T-cell (primary cell): ENCODE data around the gene FHL2. TPM values are rescaled to one million over a fixed set of nuclear protein-coding genes. Genes with fewer than 3 reads are reported as not detected.

ENCODE experiments used
- ATAC-seq, 4 experiments: fragments of 200-7000 bp in 3 of 4; fragments of 150-1000 bp in 1 of 4; cut with Tn5 transposase; replicated peaks in 1 of 4; 1 replicate in 3 of 4; 2 replicates in 1 of 4; pipeline ENCODE4 v1.10.0; 2021; ENCODE audit warnings: moderate library complexity in 3 of 4, mild to moderate bottlenecking in 2 of 4, moderate number of reproducible peaks in 1 of 4
- CTCF ChIA-PET, 2 donors: fragments of 300-600 bp; sonication (Branson Sonifier 250); formaldehyde crosslinking; loops; one replicate each; lab custom pipeline; 2022; ENCODE audit warnings: antibody characterized with exemption in 2 of 2; lab: Charles Lee
- POLR2A ChIA-PET, 2 donors: fragments of 300-600 bp; sonication (Branson Sonifier 250); formaldehyde crosslinking; loops; one replicate each; lab custom pipeline; 2022; ENCODE audit warnings: antibody characterized with exemption in 2 of 2; lab: Charles Lee
- DNase-seq, 35 experiments: peaks; one replicate each; pipeline versions ENCODE4 v3.0.0 to v3.0.0-alpha.2; 2013 to 2023
- H3K27ac ChIP-seq: one replicate; pipeline ENCODE4 v1.5.1; 2013; ENCODE audit warnings: low read length
- H3K27me3 ChIP-seq, 2 experiments: replicated peaks in 1 of 2; 1 replicate in 1 of 2; 2 replicates in 1 of 2; pipeline versions ENCODE4 v1.6.1 to v1.7.0; 2013; ENCODE audit warnings: low read length in 1 of 2, mixed read lengths in 1 of 2; ENCODE audit not compliant: control insufficient read depth in 2 of 2, insufficient read depth in 2 of 2; ENCODE audit errors: extremely low read depth in 1 of 2
- H3K36me3 ChIP-seq, 2 donors: 1 replicate in 1 of 2; 2 replicates in 1 of 2; pipeline versions ENCODE4 v1.6.1 to v1.7.0; 2013; ENCODE audit warnings: low read length in 1 of 2; ENCODE audit not compliant: control insufficient read depth in 2 of 2, insufficient read depth in 1 of 2; ENCODE audit errors: extremely low read depth in 1 of 2
- H3K4me1 ChIP-seq, 2 experiments: 1 replicate in 1 of 2; 2 replicates in 1 of 2; pipeline versions ENCODE4 v1.6.1 to v1.7.0; 2013; ENCODE audit warnings: low read length in 2 of 2, mixed read lengths in 1 of 2; ENCODE audit not compliant: insufficient read depth in 2 of 2, control insufficient read depth in 1 of 2; ENCODE audit errors: extremely low read depth in 1 of 2
- H3K4me3 ChIP-seq, 2 donors: 1 replicate in 1 of 2; 2 replicates in 1 of 2; pipeline versions ENCODE4 v1.5.1 to v1.7.0; 2013; ENCODE audit warnings: mild to moderate bottlenecking in 2 of 2, low read length in 1 of 2, moderate library complexity in 1 of 2; ENCODE audit not compliant: control insufficient read depth in 1 of 2; ENCODE audit errors: extremely low read depth in 1 of 2
- H3K9me3 ChIP-seq: 2 replicates; pipeline ENCODE4 v1.7.0; 2013
- H3K27ac Mint-ChIP-seq, 2 donors: one replicate each; pipeline ENCODE4 v1.8.0; 2020 to 2021; ENCODE audit warnings: mild to moderate bottlenecking in 2 of 2, mixed read lengths in 2 of 2
- H3K27me3 Mint-ChIP-seq, 2 donors: one replicate each; pipeline ENCODE4 v1.8.0; 2021 to 2022; ENCODE audit warnings: mixed read lengths in 2 of 2
- H3K36me3 Mint-ChIP-seq: one replicate; pipeline ENCODE4 v1.8.0; 2021; ENCODE audit warnings: mixed read lengths
- H3K4me1 Mint-ChIP-seq, 3 donors: one replicate each; pipeline ENCODE4 v1.8.0; 2020 to 2022; ENCODE audit warnings: mixed read lengths in 3 of 3, mild to moderate bottlenecking in 1 of 3
- H3K4me3 Mint-ChIP-seq, 3 donors: one replicate each; pipeline ENCODE4 v1.8.0; 2020 to 2022; ENCODE audit warnings: mild to moderate bottlenecking in 3 of 3, mixed read lengths in 3 of 3, moderate library complexity in 3 of 3
- H3K9me3 Mint-ChIP-seq, 3 donors: one replicate each; pipeline ENCODE4 v1.8.0; 2020 to 2022; ENCODE audit warnings: mixed read lengths in 3 of 3
- WGBS: methylation state at CpG from one replicate; pipeline ENCODE4 v1.1.5; 2013; ENCODE audit warnings: missing lambda C conversion rate; ENCODE audit not compliant: insufficient coverage; 5-methylcytosine and 5-hydroxymethylcytosine counted together
- total RNA-seq, 35 experiments: library from RNA in 6 of 35; stranded (reverse) in 6 of 35; fragments of 120-200 nt in 1 of 35; gene quantifications; one replicate each; pipeline versions ENCODE4 v1.2.1 to v1.2.4 and lab custom pipeline; 2013 to 2026

FHL2 gene
- total RNA-seq, 5 donors from 2014 or later (not counting 1 experiment from before 2014, with no cell fraction given): 0.56 to 1.2 (median 1.1) TPM

GRCh38 chr2:105416156-105416555 lies 17.3 kb upstream of the FHL2 start:
- Histone ChIP-seq H3K27ac (no peak overlapping the region), H3K4me3 (no peak overlapping the region), H3K27me3 (peaks cover 0 to 15% of the 10 kb centered on the region in 2 experiments), H3K4me1 (peaks cover 0 to 11% of the 10 kb centered on the region in 2 experiments), H3K9me3 (no peaks in the 10 kb centered on the region), H3K36me3 (no peaks in the 10 kb centered on the region)
- H3K9me3 Mint-ChIP-seq: peaks cover 4 to 14% (median 7%) of the 10 kb centered on the region in 3 donors
- H3K36me3 Mint-ChIP-seq: no peaks in the 10 kb centered on the region
- peaks cover 12 to 35% of the 10 kb centered on the region in 2 donors for H3K27me3 Mint-ChIP-seq
- ATAC-seq: no peak
- WGBS: no CpG with 5 or more reads among the region's 3 CpGs
- H3K4me1 Mint-ChIP-seq: peaks cover 0 to 11% (median 11%) of the 10 kb centered on the region in 3 donors
- CTCF ChIA-PET: interaction anchor here in 1 of 2 donors (1.2 kb wide), 1 partner anchor 36 kb away, joined by 3 read pairs; no protein-coding TSS in a partner anchor
- H3K27ac Mint-ChIP-seq: no peak overlapping the region
- H3K4me3 Mint-ChIP-seq: no peak overlapping the region
- DNase-seq: no peak
- POLR2A ChIA-PET: no interaction called here

DNA sequence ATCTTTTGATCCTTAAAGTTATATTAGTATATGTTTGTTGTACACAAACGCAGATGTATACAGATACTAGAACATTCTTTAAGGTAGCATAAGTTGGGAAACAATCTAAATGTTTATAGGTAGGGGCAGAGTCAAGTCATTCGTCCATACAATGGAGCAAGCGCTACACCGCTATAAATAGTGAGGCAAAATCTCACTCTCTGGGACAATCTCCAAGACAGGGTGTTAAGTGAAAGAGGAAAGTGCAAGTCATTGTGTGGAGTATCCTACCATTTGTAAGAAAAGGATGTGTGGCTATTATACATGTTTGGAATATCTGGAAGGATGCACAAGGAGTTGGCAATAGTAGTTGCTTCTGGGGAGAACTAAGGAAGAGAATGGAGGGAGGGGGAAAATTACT lies 16.2 kb upstream of the FHL2 start:
- Mint-ChIP-seq H3K9me3 (peaks cover under 1 to 9% (median 4%) of the 10 kb centered on the region in 3 donors), H3K27ac (no peak overlapping the region), H3K36me3 (no peaks in the 10 kb centered on the region), H3K27me3 (peaks cover 12 to 35% of the 10 kb centered on the region in 2 donors), H3K4me3 (no peak overlapping the region), H3K4me1 (peaks cover 0 to 11% (median 11%) of the 10 kb centered on the region in 3 donors)
- H3K4me3 ChIP-seq: no peak overlapping the region
- no peak for ATAC-seq
- peaks cover 0 to 11% of the 10 kb centered on the region in 2 experiments for H3K4me1 ChIP-seq
- DNase-seq: no peak
- POLR2A ChIA-PET: no interaction called here
- no peaks in the 10 kb centered on the region for H3K9me3 ChIP-seq
- CTCF ChIA-PET: no interaction called here
- no peak overlapping the region for H3K27ac ChIP-seq
- H3K27me3 ChIP-seq: peaks cover 0 to 11% of the 10 kb centered on the region in 2 experiments
- no peaks in the 10 kb centered on the region for H3K36me3 ChIP-seq
- WGBS: 100% methylated on average over 1 of the region's 4 CpGs

- DNase-seq (no peak), ATAC-seq (no peak)
- Histone ChIP-seq H3K27ac (no peak overlapping the region), H3K36me3 (no peaks in the 10 kb centered on the region), H3K4me1 (peaks cover 0 to 11% of the 10 kb centered on the region in 2 experiments), H3K27me3 (peaks cover 0 to 15% of the 10 kb centered on the region in 2 experiments), H3K9me3 (no peaks in the 10 kb centered on the region), H3K4me3 (no peak overlapping the region)
- Mint-ChIP-seq H3K36me3 (no peaks in the 10 kb centered on the region), H3K27me3 (peaks cover 23 to 48% of the 10 kb centered on the region in 2 donors), H3K4me1 (peaks cover 0 to 11% (median 11%) of the 10 kb centered on the region in 3 donors), H3K9me3 (no peaks in the 10 kb centered on the region), H3K4me3 (no peak overlapping the region), H3K27ac (no peak overlapping the region)
- ChIA-PET POLR2A (no interaction called here), CTCF (interaction anchor here in 1 of 2 donors (0.8 kb wide), 1 partner anchor 13 kb away, joined by 3 read pairs; no protein-coding TSS in a partner anchor)
- WGBS: 10% methylated on average over 2 of the region's 5 CpGs
These were observed 14.4 kb upstream of the FHL2 start for GRCh38 chr2:105413206-105413605.

- no peaks in the 10 kb centered on the region for H3K36me3 Mint-ChIP-seq
- H3K27ac ChIP-seq: no peak overlapping the region
- H3K4me3 ChIP-seq: no peak overlapping the region
- peaks cover 0 to 11% (median 11%) of the 10 kb centered on the region in 3 donors for H3K4me1 Mint-ChIP-seq
- CTCF ChIA-PET: interaction anchor here in 1 of 2 donors (0.8 kb wide), 1 partner anchor 12 kb away, joined by 3 read pairs; no protein-coding TSS in a partner anchor
- WGBS: 77% methylated on average over 11 of the region's 11 CpGs
- no peaks in the 10 kb centered on the region for H3K9me3 Mint-ChIP-seq
- H3K4me1 ChIP-seq: peaks cover 0 to 11% of the 10 kb centered on the region in 2 experiments
- H3K9me3 ChIP-seq: no peaks in the 10 kb centered on the region
- POLR2A ChIA-PET: no interaction called here
- peaks cover 0 to 15% of the 10 kb centered on the region in 2 experiments for H3K27me3 ChIP-seq
- ATAC-seq (no peak), DNase-seq (no peak)
- peaks cover 23 to 49% of the 10 kb centered on the region in 2 donors for H3K27me3 Mint-ChIP-seq
- no peak overlapping the region for H3K4me3 Mint-ChIP-seq
- H3K36me3 ChIP-seq: no peaks in the 10 kb centered on the region
- no peak overlapping the region for H3K27ac Mint-ChIP-seq
These were observed 13.7 kb upstream of the FHL2 start for GRCh38 chr2:105412584-105412983.

DNA sequence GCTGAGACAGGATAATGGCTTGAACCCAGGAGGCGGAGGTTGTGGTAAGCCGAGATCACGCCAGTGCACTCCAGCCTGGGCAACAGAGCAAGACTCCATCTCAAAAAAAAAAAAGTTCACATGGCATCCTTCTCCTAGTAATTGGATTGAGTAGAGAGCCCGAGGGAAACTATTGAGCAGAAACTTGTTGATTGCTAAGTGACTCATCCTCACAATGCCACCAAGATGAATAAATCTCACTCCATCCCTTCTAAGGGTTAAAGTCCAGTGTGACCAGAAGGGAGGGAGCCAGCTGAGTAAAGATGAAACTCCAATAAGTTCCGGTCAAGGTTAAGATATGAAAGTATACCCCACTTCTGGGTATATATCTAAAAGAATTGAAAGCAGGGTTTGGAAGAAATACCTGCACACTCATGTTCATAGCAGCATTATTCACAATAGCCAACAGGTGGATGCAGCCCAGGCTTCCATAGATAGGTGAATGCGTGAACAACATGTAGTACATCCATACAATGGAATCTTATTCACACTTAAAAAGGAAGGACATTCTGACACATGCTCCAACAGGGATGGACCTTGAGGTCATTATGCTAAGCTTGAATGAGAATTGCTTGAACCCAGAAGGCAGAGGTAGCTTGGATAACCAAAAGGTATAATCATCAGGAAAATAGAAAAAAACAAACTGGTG lies 13.0 kb upstream of the FHL2 start:
- no CpG with 5 or more reads among the region's 6 CpGs for WGBS
- no peaks in the 10 kb centered on the region for H3K9me3 Mint-ChIP-seq
- DNase-seq: no peak
- no peak overlapping the region for H3K27ac Mint-ChIP-seq
- Histone ChIP-seq H3K4me1 (peaks cover 0 to 11% of the 10 kb centered on the region in 2 experiments), H3K36me3 (no peaks in the 10 kb centered on the region), H3K27ac (no peak overlapping the region), H3K9me3 (no peaks in the 10 kb centered on the region), H3K4me3 (no peak overlapping the region), H3K27me3 (peaks cover 0 to 15% of the 10 kb centered on the region in 2 experiments)
- ChIA-PET CTCF (no interaction called here), POLR2A (no interaction called here)
- H3K4me3 Mint-ChIP-seq: no peak overlapping the region
- peaks cover 23 to 47% of the 10 kb centered on the region in 2 donors for H3K27me3 Mint-ChIP-seq
- H3K4me1 Mint-ChIP-seq: peaks cover 0 to 11% (median 10%) of the 10 kb centered on the region in 3 donors
- H3K36me3 Mint-ChIP-seq: no peaks in the 10 kb centered on the region
- ATAC-seq: no peak

DNA sequence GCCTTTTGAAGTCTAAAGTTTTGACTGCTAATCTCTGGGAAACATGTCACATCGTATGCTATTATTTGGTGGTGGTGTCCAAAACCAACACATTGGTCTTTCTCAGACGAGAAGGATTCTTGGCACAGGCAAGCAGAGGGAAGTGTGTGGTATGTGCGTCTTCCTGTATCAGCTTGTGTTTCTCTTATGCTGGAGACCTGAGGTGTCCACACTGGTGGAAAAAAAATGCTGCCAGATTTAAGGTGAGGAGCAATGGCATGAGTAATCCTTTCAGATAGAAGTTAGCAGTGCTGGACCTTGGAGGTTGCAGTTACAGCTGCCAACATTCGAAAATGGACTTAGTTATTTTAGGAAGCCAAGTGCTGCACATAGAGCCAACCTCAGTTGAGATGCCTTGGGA lies 11.7 kb upstream of the FHL2 start:
- Histone ChIP-seq H3K4me1 (no peaks in the 10 kb centered on the region), H3K27me3 (peaks cover 0 to 15% of the 10 kb centered on the region in 2 experiments), H3K4me3 (no peak overlapping the region), H3K27ac (no peak overlapping the region), H3K9me3 (no peaks in the 10 kb centered on the region), H3K36me3 (no peaks in the 10 kb centered on the region)
- ATAC-seq (no peak), DNase-seq (no peak)
- Mint-ChIP-seq H3K4me1 (peaks cover 0 to 8% (median 8%) of the 10 kb centered on the region in 3 donors), H3K9me3 (no peaks in the 10 kb centered on the region), H3K27ac (no peak overlapping the region), H3K27me3 (peaks cover 23 to 46% of the 10 kb centered on the region in 2 donors), H3K36me3 (no peaks in the 10 kb centered on the region), H3K4me3 (no peak overlapping the region)
- ChIA-PET CTCF (no interaction called here), POLR2A (interaction anchor here in 1 of 2 donors (0.6 kb wide), 1 partner anchor 17 kb away, joined by 3 read pairs; no protein-coding TSS in a partner anchor)
- 48% methylated on average over 3 of the region's 4 CpGs for WGBS
